Endodermal cell (in vitro differentiated cells): Measurements from ENCODE around the gene NR2F2. TPM values are rescaled to one million over a fixed set of nuclear protein-coding genes. Genes with fewer than 3 reads are reported as not detected.

Experiments used
- DNase-seq: peaks from one replicate; pipeline ENCODE4 v3.0.0-alpha.2; 2017
- H3K27ac ChIP-seq: 2 replicates; pipeline ENCODE4 v1.5.1; 2013; ENCODE audit warnings: mild to moderate bottlenecking, low read depth, low read length, moderate library complexity
- H3K27me3 ChIP-seq: 2 replicates; pipeline ENCODE4 v1.6.1; 2013; ENCODE audit warnings: mild to moderate bottlenecking, low read length, moderate library complexity; ENCODE audit not compliant: insufficient read depth, control insufficient read depth, poor library complexity, severe bottlenecking
- H3K36me3 ChIP-seq: 2 replicates; pipeline ENCODE4 v1.7.0; 2013; ENCODE audit warnings: mild to moderate bottlenecking, low read length, moderate library complexity; ENCODE audit not compliant: control insufficient read depth, insufficient read depth
- H3K4me1 ChIP-seq: one replicate; pipeline ENCODE4 v1.7.0; 2013; ENCODE audit warnings: low read length; ENCODE audit not compliant: control insufficient read depth, insufficient read depth
- H3K4me3 ChIP-seq: 2 replicates; pipeline ENCODE4 v1.5.1; 2013; ENCODE audit warnings: mild to moderate bottlenecking, low read length, moderate library complexity
- H3K9ac ChIP-seq: 2 replicates; pipeline ENCODE4 v1.6.1; 2013; ENCODE audit warnings: mild to moderate bottlenecking, low read length, moderate library complexity; ENCODE audit not compliant: poor library complexity, severe bottlenecking; ENCODE audit errors: extremely low read depth
- H3K9me3 ChIP-seq: 2 replicates; pipeline ENCODE4 v1.6.1; 2013; ENCODE audit warnings: mild to moderate bottlenecking, low read length, moderate library complexity; ENCODE audit not compliant: control insufficient read depth
- H3K27ac Mint-ChIP-seq: 2 replicates; pipeline ENCODE4 v1.8.0; 2020; ENCODE audit warnings: mixed read lengths
- H3K27me3 Mint-ChIP-seq: 2 replicates; pipeline ENCODE4 v1.8.0; 2021; ENCODE audit warnings: mild to moderate bottlenecking, mixed read lengths; ENCODE audit not compliant: insufficient read depth
- H3K36me3 Mint-ChIP-seq: 2 replicates; pipeline ENCODE4 v1.8.0; 2020; ENCODE audit warnings: low read depth, mixed read lengths
- H3K4me1 Mint-ChIP-seq: 2 replicates; pipeline ENCODE4 v1.8.0; 2020; ENCODE audit warnings: mixed read lengths
- H3K4me3 Mint-ChIP-seq: 2 replicates; pipeline ENCODE4 v1.8.0; 2020; ENCODE audit warnings: mild to moderate bottlenecking, moderate library complexity, mixed read lengths
- H3K9me3 Mint-ChIP-seq: 2 replicates; pipeline ENCODE4 v1.8.0; 2020; ENCODE audit warnings: mild to moderate bottlenecking, mixed read lengths
- CTCF ChIP-seq: fragments of 200-600 bp; sonication (generic); conservative IDR thresholded peaks from 2 replicates; pipeline ENCODE4 v1.5.0; 2021; ENCODE audit warnings: antibody characterized with exemption, mild to moderate bottlenecking
- WGBS, 2 experiments: methylation state at CpG; one replicate each; pipeline versions ENCODE4 v1.1.5 to v1.1.7; 2013; ENCODE audit warnings: missing lambda C conversion rate in 2 of 2, mixed read lengths in 1 of 2; ENCODE audit not compliant: insufficient coverage in 1 of 2, insufficient read length in 1 of 2; 5-methylcytosine and 5-hydroxymethylcytosine counted together
- total RNA-seq, 2 donors: library from RNA; stranded (reverse); fragmentation: NEBNext Ultra II Directional in 1 of 2; extraction: Animal tissue kit (Norgen Biotek cat#: 25700) in 1 of 2; gene quantifications; 2 replicates in 1 of 2; 3 replicates in 1 of 2; pipeline ENCODE4 v1.2.1, GENCODE V29; 2021

Gene NR2F2
- total RNA-seq, 2 donors from 2014 or later: 0.73 to 3.3 TPM

DNA sequence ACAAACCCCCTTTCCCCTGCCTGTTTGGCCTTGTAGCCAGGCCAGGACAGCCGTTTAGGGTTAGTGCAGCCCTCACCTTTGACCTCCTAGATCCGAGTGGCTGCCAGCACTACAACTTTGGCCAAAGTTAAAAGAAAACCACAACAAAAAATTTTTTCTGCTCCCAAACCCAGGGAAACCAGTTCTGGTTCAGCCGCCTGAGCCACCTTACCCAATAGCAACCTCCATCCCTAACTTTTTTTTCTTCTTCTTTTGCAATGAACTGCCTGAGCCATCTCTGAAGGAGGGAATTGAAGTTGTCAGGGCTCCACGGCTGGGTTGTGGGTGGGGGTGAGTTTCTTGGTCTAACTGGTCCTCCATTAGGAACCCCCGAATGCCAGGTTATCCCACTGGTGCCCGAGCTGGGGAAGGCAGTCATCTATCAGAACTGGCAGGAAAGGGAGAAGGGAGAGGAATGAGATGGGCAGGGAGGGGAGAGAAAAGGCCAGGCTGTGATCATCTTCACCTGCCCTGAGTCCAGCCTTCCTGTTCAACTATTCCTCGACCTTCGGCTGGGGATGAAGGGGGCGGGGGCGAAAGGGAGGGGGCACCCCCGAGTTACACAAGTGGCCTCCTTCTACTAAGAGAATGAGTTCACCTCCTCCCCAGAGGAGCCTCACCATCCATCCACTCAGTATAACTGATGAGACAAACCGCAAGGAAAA is 6.2 kb upstream of the NR2F2 start:
- peaks cover 100% of the 10 kb centered on the region for H3K27me3 ChIP-seq

GRCh38 chr15:96324940-96325540 is 5.5 kb upstream of the NR2F2 start:
- Histone ChIP-seq H3K9me3 (no peaks in the 10 kb centered on the region), H3K27me3 (peaks cover 100% of the 10 kb centered on the region), H3K27ac (no peak overlapping the region), H3K4me3 (peak overlapping the region; percentile 90), H3K4me1 (no peaks in the 10 kb centered on the region), H3K9ac (no peak overlapping the region), H3K36me3 (no peaks in the 10 kb centered on the region)
- peaks cover 99% of the 10 kb centered on the region for H3K27me3 Mint-ChIP-seq
- H3K9me3 Mint-ChIP-seq: no peaks in the 10 kb centered on the region
- peak overlapping the region; percentile 52 for H3K4me3 Mint-ChIP-seq
- no peak for DNase-seq
- 19 to 23% methylated on average over 2 to 4 of the region's 6 CpGs for WGBS, 2 experiments
- peaks cover 41% of the 10 kb centered on the region for H3K4me1 Mint-ChIP-seq
- no peak for TF ChIP-seq CTCF
- no peaks in the 10 kb centered on the region for H3K36me3 Mint-ChIP-seq
- H3K27ac Mint-ChIP-seq: no peak overlapping the region

More for the DNA sequence above, 6.2 kb upstream of the NR2F2 start:
- peak overlapping the region; percentile 10 for H3K27ac ChIP-seq
- DNase-seq: no peak
- no peak overlapping the region for H3K4me3 ChIP-seq
- H3K4me1 ChIP-seq: no peaks in the 10 kb centered on the region
- Mint-ChIP-seq H3K36me3 (no peaks in the 10 kb centered on the region), H3K9me3 (no peaks in the 10 kb centered on the region), H3K27ac (no peak overlapping the region), H3K27me3 (peaks cover 99% of the 10 kb centered on the region), H3K4me1 (peaks cover 38% of the 10 kb centered on the region), H3K4me3 (no peak overlapping the region)
- no peak overlapping the region for H3K9ac ChIP-seq
- TF ChIP-seq CTCF: no peak
- whole genome bisulfite sequencing, 2 experiments: 8 to 22% methylated on average over 3 to 11 of the region's 12 CpGs
- H3K36me3 ChIP-seq: no peaks in the 10 kb centered on the region
- no peaks in the 10 kb centered on the region for H3K9me3 ChIP-seq

DNA sequence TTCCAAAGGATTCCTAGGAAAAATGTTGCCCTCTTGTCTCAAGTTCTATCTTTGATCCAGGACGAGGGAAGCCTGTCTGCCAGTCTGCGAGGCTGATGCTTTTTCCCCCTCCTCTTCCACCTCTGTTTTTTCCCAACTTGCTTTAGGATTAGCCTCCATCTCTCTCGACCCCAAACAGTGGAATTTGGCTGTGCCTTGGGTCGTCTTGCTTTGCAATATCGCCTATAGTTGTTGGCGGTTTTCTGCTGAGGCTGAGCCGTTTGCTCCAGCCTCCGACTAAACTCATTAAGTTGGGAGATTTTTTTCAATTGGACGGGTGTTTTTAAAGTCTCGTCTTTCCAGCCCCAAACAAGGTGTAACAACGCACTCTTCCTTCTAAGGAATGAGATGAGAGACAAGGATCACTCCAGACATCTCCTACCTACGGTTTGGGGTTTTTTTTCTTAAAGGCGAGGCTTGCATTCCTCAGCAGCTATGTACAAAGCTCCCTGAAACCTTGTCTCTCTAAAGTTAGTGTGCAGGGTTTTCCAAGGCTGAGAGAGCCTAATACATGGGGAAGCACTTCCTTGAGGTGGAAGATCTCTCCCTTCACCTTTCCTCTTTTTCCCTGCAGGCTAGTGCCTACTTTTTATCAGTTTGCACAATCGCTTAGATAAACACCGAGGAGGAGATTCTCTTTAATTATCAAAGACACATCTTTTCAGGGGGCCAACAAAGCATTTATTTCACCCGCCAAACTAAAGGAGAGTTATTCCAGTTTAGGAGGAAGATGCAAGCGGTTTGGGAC is 4.8 kb upstream of the NR2F2 start:
- 4 to 8% methylated on average over 6 to 16 of the region's 17 CpGs for WGBS, 2 experiments
- Mint-ChIP-seq H3K4me1 (peaks cover 37% of the 10 kb centered on the region), H3K4me3 (peak overlapping the region; percentile 52), H3K36me3 (no peaks in the 10 kb centered on the region), H3K9me3 (no peaks in the 10 kb centered on the region), H3K27me3 (peaks cover 96% of the 10 kb centered on the region), H3K27ac (no peak overlapping the region)
- Histone ChIP-seq H3K9ac (no peak overlapping the region), H3K4me1 (no peaks in the 10 kb centered on the region), H3K4me3 (peak overlapping the region; percentile 90), H3K27ac (no peak overlapping the region), H3K9me3 (no peaks in the 10 kb centered on the region), H3K36me3 (no peaks in the 10 kb centered on the region), H3K27me3 (peaks cover 94% of the 10 kb centered on the region)
- peak; percentile 52 for DNase-seq
- no peak for TF ChIP-seq CTCF
